Large intestine (tissue), 3 donors: ENCODE measurements around the gene PRKCE. TPM values are rescaled to one million over a fixed set of nuclear protein-coding genes. Genes with fewer than 3 reads are reported as not detected.

ENCODE experiments used
- DNase-seq, 2 donors: peaks; one replicate each; pipeline versions ENCODE4 v3.0.0 to v3.0.0-alpha.2; 2013
- H3K27ac ChIP-seq: one replicate; pipeline ENCODE4 v1.5.1; 2013; ENCODE audit warnings: low read length
- H3K27me3 ChIP-seq: 2 replicates; pipeline ENCODE4 v1.6.1; 2013; ENCODE audit warnings: low read length; ENCODE audit not compliant: control insufficient read depth, insufficient read depth
- H3K36me3 ChIP-seq: 2 replicates; pipeline ENCODE4 v1.6.1; 2013; ENCODE audit warnings: low read length; ENCODE audit not compliant: control insufficient read depth, insufficient read depth
- H3K4me1 ChIP-seq: one replicate; pipeline ENCODE4 v1.6.1; 2013; ENCODE audit warnings: low read length; ENCODE audit not compliant: control insufficient read depth, insufficient read depth
- H3K4me3 ChIP-seq: one replicate; pipeline ENCODE4 v1.5.1; 2013; ENCODE audit warnings: low read length
- H3K9me3 ChIP-seq: one replicate; pipeline ENCODE4 v1.6.1; 2013; ENCODE audit warnings: mild to moderate bottlenecking, low read depth, low read length, moderate library complexity; ENCODE audit not compliant: control insufficient read depth
- WGBS: methylation state at CpG from one replicate; pipeline ENCODE4 v1.1.5; 2013; ENCODE audit warnings: low lambda C conversion rate; ENCODE audit not compliant: insufficient coverage; 5-methylcytosine and 5-hydroxymethylcytosine counted together
- polyA plus RNA-seq: library from polyadenylated mRNA; unstranded; fragments of 120-200 nt; gene quantifications from one replicate; pipeline ENCODE4 v1.2.1, GENCODE V29; 2013

The PRKCE gene
- polyA plus RNA-seq, 1 donor = 13.0 TPM

- DNase-seq = peak in 1 of 2 donors; percentile 50
- no peak overlapping the region for H3K4me3 ChIP-seq
- no CpG with 5 or more reads among the region's 7 CpGs for whole genome bisulfite sequencing
These were observed 267.7 kb downstream of the PRKCE start for GRCh38 chr2:45919160-45919650.

GRCh38 chr2:45919711-45920111 lies 268.2 kb downstream of the PRKCE start:
- WGBS = no CpG with 5 or more reads among the region's 3 CpGs

More at GRCh38 chr2:45919160-45919650, 267.7 kb downstream of the PRKCE start:
- Histone ChIP-seq H3K36me3 (no peaks in the 10 kb centered on the region), H3K27me3 (no peaks in the 10 kb centered on the region), H3K27ac (peak overlapping the region; percentile 1), H3K9me3 (no peaks in the 10 kb centered on the region), H3K4me1 (peaks cover 28% of the 10 kb centered on the region)

GRCh38 chr2:45921921-45922320 lies 270.4 kb downstream of the PRKCE start:
- no peak overlapping the region for H3K4me3 ChIP-seq
- no peaks in the 10 kb centered on the region for H3K27me3 ChIP-seq
- no peak for DNase-seq
- peak overlapping the region; percentile 4 for H3K27ac ChIP-seq
- peaks cover 25% of the 10 kb centered on the region for H3K4me1 ChIP-seq
- H3K36me3 ChIP-seq = no peaks in the 10 kb centered on the region
- no peaks in the 10 kb centered on the region for H3K9me3 ChIP-seq

More at GRCh38 chr2:45919711-45920111, 268.2 kb downstream of the PRKCE start:
- Histone ChIP-seq H3K9me3 (no peaks in the 10 kb centered on the region), H3K4me1 (peaks cover 25% of the 10 kb centered on the region), H3K36me3 (no peaks in the 10 kb centered on the region), H3K4me3 (no peak overlapping the region), H3K27me3 (no peaks in the 10 kb centered on the region), H3K27ac (no peak overlapping the region)
- DNase-seq = no peak

GRCh38 chr2:45922577-45922988 lies 271.1 kb downstream of the PRKCE start:
- Histone ChIP-seq H3K9me3 (no peaks in the 10 kb centered on the region), H3K4me1 (peaks cover 25% of the 10 kb centered on the region), H3K27ac (peak overlapping the region; percentile 34), H3K27me3 (no peaks in the 10 kb centered on the region), H3K36me3 (no peaks in the 10 kb centered on the region), H3K4me3 (no peak overlapping the region)
- peak; percentile 48 to 71 for DNase-seq
- no CpG with 5 or more reads among the region's 7 CpGs for WGBS

GRCh38 chr2:45923701-45924100 lies 272.2 kb downstream of the PRKCE start:
- H3K27ac ChIP-seq = peak overlapping the region; percentile 34

GRCh38 chr2:45925026-45925425 lies 273.6 kb downstream of the PRKCE start:
- WGBS = 100% methylated on average over 1 of the region's 4 CpGs
- no peaks in the 10 kb centered on the region for H3K9me3 ChIP-seq
- no peak overlapping the region for H3K4me3 ChIP-seq
- no peaks in the 10 kb centered on the region for H3K27me3 ChIP-seq
- H3K27ac ChIP-seq = no peak overlapping the region
- DNase-seq = no peak
- peaks cover 11% of the 10 kb centered on the region for H3K4me1 ChIP-seq
- no peaks in the 10 kb centered on the region for H3K36me3 ChIP-seq

More at GRCh38 chr2:45923701-45924100, 272.2 kb downstream of the PRKCE start:
- Histone ChIP-seq H3K36me3 (no peaks in the 10 kb centered on the region), H3K9me3 (no peaks in the 10 kb centered on the region), H3K27me3 (no peaks in the 10 kb centered on the region), H3K4me3 (no peak overlapping the region), H3K4me1 (peaks cover 24% of the 10 kb centered on the region)
- 40% methylated on average over 1 of the region's 3 CpGs for WGBS
- no peak for DNase-seq

GRCh38 chr2:45925636-45926366 lies 274.3 kb downstream of the PRKCE start:
- Histone ChIP-seq H3K27me3 (no peaks in the 10 kb centered on the region), H3K36me3 (no peaks in the 10 kb centered on the region), H3K4me3 (no peak overlapping the region), H3K27ac (no peak overlapping the region), H3K9me3 (no peaks in the 10 kb centered on the region), H3K4me1 (peaks cover 10% of the 10 kb centered on the region)
- no CpG with 5 or more reads among the region's 8 CpGs for WGBS
- DNase-seq = no peak

GRCh38 chr2:45928946-45929345 lies 277.5 kb downstream of the PRKCE start:
- WGBS = 100% methylated on average over 1 of the region's 10 CpGs
- Histone ChIP-seq H3K4me1 (no peaks in the 10 kb centered on the region), H3K36me3 (no peaks in the 10 kb centered on the region), H3K27ac (no peak overlapping the region), H3K27me3 (no peaks in the 10 kb centered on the region), H3K9me3 (no peaks in the 10 kb centered on the region), H3K4me3 (no peak overlapping the region)
- no peak for DNase-seq

- Histone ChIP-seq H3K27me3 (no peaks in the 10 kb centered on the region), H3K4me1 (no peaks in the 10 kb centered on the region), H3K27ac (no peak overlapping the region), H3K4me3 (no peak overlapping the region), H3K36me3 (no peaks in the 10 kb centered on the region), H3K9me3 (no peaks in the 10 kb centered on the region)
- no peak for DNase-seq
- WGBS = 92% methylated on average over 2 of the region's 6 CpGs
These were observed 278.4 kb downstream of the PRKCE start for GRCh38 chr2:45929674-45930395.

GRCh38 chr2:45930396-45930792 lies 278.9 kb downstream of the PRKCE start:
- DNase-seq = peak in 1 of 2 donors; percentile 62
- Histone ChIP-seq H3K27ac (no peak overlapping the region), H3K36me3 (no peaks in the 10 kb centered on the region), H3K9me3 (no peaks in the 10 kb centered on the region), H3K4me3 (no peak overlapping the region), H3K4me1 (no peaks in the 10 kb centered on the region), H3K27me3 (no peaks in the 10 kb centered on the region)
- WGBS = no CpG with 5 or more reads among the region's 1 CpG
